ENCODE results near the gene SMC3.

The SMC3 gene

DNA sequence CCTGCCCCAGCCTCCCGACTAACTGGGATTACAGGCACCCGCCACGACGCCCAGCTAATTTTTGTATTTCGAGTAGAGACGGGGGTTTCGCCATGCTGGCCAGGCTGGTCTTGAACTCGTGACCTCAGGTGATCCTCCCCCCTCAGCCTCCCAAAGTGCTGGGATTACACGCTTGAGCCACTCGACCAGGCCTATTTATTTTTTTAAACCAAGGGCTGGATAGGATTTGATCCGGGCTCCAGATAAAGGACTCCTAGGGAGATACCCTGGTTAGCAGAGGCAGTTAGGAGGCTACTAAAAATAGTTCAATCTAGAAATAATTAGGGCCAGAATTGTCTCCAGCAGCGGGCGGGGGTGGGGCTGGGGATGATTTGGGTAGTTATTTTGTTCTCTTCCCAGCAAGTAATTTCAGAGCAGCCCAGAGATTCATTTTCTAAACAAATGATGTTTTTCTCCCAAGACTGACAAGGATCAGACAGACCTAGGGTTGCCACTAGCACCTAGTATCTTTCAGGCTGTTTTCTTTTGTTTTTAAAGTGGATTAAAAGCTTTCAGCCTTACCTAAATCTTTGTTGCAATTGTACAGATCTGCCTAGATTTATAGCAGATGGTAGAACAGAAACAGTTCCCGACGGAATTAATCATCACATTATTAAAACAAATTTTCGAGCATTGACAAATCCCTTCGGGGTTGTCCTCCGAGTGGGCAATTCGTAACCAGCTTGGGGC is 859 bp upstream of the SMC3 start:
- H3K4me3 ChIP-seq (ENCODE audit: control insufficient read depth, low read depth, low read length), result peak overlapping the region; percentile 43
- DNase-seq (ENCODE audit: low read depth), result no peak
- TF ChIP-seq, protein P1, sequence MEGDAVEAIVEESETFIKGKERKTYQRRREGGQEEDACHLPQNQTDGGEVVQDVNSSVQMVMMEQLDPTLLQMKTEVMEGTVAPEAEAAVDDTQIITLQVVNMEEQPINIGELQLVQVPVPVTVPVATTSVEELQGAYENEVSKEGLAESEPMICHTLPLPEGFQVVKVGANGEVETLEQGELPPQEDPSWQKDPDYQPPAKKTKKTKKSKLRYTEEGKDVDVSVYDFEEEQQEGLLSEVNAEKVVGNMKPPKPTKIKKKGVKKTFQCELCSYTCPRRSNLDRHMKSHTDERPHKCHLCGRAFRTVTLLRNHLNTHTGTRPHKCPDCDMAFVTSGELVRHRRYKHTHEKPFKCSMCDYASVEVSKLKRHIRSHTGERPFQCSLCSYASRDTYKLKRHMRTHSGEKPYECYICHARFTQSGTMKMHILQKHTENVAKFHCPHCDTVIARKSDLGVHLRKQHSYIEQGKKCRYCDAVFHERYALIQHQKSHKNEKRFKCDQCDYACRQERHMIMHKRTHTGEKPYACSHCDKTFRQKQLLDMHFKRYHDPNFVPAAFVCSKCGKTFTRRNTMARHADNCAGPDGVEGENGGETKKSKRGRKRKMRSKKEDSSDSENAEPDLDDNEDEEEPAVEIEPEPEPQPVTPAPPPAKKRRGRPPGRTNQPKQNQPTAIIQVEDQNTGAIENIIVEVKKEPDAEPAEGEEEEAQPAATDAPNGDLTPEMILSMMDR (IDR thresholded peaks at IDR 0.05; ENCODE audit: control insufficient read depth, insufficient read depth, low read depth, low read length, missing control alignments), result no peak

DNA sequence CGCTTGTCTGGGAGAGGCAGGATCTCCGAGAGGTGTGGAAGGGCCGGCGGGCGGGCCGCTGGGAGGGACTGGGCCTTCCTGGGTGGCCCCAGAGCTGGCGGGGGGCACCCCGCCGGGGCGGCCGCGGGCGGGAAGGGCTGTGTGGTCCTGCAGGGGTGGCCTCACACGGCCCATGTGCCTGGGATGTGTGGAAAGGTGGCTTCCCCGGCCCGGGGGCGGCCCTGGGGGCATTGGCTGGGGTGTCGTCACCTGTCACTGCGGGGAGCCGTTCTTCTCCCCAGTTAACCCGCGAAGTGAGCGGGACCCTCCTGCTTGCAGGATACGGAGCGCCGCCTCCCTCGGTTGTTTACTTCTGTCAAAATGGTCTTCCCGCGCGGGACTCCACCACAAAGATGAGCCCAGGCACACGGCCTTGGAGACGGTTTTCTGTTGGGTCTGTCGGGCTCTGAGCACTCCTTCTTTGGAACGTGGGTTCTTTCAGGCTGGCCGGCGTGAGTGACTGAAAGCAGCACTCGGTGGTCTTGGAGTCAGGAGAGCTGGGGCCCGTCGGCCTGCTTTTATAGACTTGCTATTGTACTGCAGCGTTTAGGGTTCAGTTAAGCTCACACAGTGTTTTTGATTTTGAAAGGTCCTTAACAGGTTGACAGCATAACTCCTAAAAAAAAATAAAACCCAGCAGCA is 700 bp downstream of the SMC3 start:
- DNase-seq (ENCODE audit: low read depth), result no peak
- TF ChIP-seq, protein P1 (IDR thresholded peaks at IDR 0.05; ENCODE audit: control insufficient read depth, insufficient read depth, low read depth, low read length, missing control alignments), result no peak
- peak overlapping the region; percentile 60 for H3K4me3 ChIP-seq (ENCODE audit: control insufficient read depth, low read depth, low read length)

DNA sequence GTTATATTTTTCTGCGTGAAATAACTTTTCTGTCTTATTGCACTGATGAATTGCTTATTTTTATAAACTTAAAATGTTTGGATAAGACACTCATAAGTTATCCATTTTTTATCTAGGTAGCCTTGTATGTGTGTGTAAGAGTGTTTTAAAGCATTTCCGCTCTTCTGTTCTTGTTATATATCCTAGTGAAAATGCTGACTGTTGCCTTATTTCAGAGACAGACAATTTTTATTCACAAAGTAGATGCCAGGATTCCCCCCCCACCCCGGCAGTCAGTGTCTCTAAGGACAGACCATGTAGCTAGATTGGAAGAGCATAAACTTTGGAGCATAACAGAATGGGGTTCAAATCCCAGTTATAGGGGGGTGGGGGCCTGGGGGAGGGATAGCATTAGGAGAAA is 1.6 kb downstream of the SMC3 start:
- no peak for DNase-seq (ENCODE audit: low read depth)
- TF ChIP-seq, protein P1 (IDR thresholded peaks at IDR 0.05; ENCODE audit: control insufficient read depth, insufficient read depth, low read depth, low read length, missing control alignments), result no peak
- H3K4me3 ChIP-seq (ENCODE audit: control insufficient read depth, low read depth, low read length), result no peak overlapping the region

DNA sequence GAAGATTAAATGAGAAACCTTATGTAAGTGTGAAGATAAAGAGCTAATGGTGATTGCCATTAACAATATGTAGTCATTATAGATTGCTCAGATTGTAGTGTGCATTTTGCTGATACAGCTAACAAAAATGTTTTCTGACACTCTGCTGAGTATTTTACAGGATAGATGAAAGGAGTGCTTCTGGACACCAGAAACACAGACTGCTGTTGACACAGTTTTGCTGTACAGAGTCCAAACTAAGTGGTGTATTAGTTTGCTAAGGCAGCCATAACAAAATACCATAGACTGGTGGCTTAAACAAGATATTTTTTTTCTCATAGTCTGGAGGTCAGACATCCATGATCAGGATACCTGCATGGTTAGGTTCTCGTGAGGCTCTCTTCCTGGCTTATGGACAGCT is 2.2 kb downstream of the SMC3 start:
- TF ChIP-seq, protein P1 (IDR thresholded peaks at IDR 0.05; ENCODE audit: control insufficient read depth, insufficient read depth, low read depth, low read length, missing control alignments), result no peak
- H3K4me3 ChIP-seq (ENCODE audit: control insufficient read depth, low read depth, low read length), result no peak overlapping the region
- no peak for DNase-seq (ENCODE audit: low read depth)

DNA sequence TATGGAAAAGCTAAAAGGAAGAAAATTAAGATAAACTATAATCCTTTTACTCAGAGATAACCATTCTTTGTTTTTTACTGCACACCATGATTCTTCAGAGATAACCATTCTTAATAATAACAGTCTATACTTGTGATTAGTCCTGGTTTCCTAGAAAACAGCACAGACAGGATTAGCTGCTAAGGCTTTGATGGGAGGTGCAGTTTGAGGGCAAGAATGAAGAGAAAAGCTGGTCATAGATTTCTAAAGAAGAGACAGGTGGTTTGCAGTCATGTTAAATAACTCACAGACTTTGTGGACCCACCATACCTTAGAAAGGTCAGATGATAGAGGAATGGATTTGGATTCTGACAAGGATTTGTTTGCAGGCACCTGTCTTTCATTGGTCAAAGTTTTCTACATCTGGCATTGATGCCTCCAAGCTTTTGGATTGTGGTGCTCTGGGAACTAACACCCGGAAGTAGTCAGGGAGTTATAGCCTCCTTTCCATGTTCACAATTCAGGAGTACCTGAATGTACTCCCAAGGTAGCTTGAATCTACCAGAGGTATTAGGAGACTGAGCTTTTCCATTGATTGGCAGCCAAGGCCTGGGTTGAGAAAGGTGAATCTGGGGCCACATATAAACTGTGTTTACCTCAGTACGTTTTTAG is 3.7 kb downstream of the SMC3 start:
- no peak for DNase-seq (ENCODE audit: low read depth)
- TF ChIP-seq, protein P1 (IDR thresholded peaks at IDR 0.05; ENCODE audit: control insufficient read depth, insufficient read depth, low read depth, low read length, missing control alignments), result no peak
- no peak overlapping the region for H3K4me3 ChIP-seq (ENCODE audit: control insufficient read depth, low read depth, low read length)

DNA sequence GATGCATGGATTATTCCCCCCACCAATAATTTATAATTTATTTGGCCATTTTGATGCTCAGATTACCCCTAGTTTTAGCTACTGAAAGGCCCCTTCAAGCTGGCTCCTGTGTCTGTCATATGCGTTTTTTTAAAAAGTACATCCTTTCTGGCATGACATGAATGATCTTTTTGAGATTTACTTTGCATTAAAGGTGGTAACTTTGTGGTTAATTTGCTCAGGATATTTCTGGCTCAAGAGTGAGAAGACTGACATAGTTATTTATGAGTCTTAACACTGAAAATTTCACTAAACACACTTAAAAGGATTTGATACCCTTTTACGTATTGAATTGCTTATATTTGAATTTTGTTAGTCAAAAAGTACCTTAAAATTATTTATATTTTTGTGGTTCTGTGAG is 5.4 kb downstream of the SMC3 start:
- DNase-seq (ENCODE audit: low read depth), result no peak
- H3K4me3 ChIP-seq (ENCODE audit: control insufficient read depth, low read depth, low read length), result no peak overlapping the region
- TF ChIP-seq, protein P1 (IDR thresholded peaks at IDR 0.05; ENCODE audit: control insufficient read depth, insufficient read depth, low read depth, low read length, missing control alignments), result no peak
